ENCODE results near the gene SGK1.

DNA sequence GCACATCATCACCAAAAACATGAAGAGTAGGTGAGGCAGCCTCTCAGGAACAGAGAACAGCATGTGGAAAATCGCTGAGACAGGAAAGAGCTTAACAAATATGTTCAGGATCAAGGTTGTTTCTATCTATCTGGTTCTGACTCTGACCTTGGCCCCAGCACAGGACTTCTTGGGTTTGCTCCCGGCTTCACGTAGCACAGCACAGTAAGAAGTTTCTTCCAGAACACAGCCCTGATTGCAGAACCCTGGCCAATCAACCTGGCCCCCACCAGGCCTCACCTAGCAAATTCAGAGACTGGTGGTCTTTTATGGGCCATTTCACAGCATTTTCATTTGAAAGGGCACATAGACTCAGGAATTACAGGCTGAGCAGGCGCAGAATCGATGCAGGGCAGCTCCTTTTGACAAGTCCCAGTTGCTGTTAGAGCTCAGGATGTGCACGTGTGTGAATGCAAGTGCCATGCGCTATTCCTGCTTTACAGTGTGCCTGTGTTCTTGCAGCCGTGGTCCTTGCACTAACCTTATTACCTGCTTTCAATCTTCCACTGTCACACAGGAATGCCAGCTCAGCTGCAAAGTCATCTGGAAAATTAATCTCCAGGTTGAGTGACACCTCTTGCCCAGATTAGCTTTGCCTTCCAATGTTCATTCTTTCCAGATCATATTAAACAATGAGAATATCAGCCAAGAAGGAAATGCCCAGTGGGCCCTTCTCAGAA lies 165.0 kb downstream of the SGK1 start:
- TF ChIP-seq, protein P1, sequence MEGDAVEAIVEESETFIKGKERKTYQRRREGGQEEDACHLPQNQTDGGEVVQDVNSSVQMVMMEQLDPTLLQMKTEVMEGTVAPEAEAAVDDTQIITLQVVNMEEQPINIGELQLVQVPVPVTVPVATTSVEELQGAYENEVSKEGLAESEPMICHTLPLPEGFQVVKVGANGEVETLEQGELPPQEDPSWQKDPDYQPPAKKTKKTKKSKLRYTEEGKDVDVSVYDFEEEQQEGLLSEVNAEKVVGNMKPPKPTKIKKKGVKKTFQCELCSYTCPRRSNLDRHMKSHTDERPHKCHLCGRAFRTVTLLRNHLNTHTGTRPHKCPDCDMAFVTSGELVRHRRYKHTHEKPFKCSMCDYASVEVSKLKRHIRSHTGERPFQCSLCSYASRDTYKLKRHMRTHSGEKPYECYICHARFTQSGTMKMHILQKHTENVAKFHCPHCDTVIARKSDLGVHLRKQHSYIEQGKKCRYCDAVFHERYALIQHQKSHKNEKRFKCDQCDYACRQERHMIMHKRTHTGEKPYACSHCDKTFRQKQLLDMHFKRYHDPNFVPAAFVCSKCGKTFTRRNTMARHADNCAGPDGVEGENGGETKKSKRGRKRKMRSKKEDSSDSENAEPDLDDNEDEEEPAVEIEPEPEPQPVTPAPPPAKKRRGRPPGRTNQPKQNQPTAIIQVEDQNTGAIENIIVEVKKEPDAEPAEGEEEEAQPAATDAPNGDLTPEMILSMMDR (IDR thresholded peaks at IDR 0.05), result no peak
- no peak for TF ChIP-seq POLR2A (IDR thresholded peaks at IDR 0.05)

All from sigmoid colon (tissue), 3 donors.